CD4-positive, alpha-beta T cell (primary cell): ENCODE results near the gene NUP133. TPM values are rescaled to one million over a fixed set of nuclear protein-coding genes. Genes with fewer than 3 reads are reported as not detected.

Experiments used
- ATAC-seq: fragments of 200-7000 bp; cut with Tn5 transposase; one replicate; pipeline ENCODE4 v1.10.0; 2022; ENCODE audit warnings: mild to moderate bottlenecking; ENCODE audit not compliant: poor library complexity
- CTCF ChIA-PET: fragments of 350-600 bp; sonication (Branson Sonifier 250); formaldehyde crosslinking; loops from one replicate; lab custom pipeline; 2021; ENCODE audit warnings: antibody characterized with exemption, inconsistent platforms; lab: Charles Lee
- POLR2A ChIA-PET: fragments of 350-600 bp; sonication (Branson Sonifier 250); formaldehyde crosslinking; loops from one replicate; lab custom pipeline; 2021; ENCODE audit warnings: antibody characterized with exemption, inconsistent platforms; lab: Charles Lee
- DNase-seq, 14 experiments: peaks; one replicate each; pipeline ENCODE4 v3.0.0-alpha.2; 2013 to 2020; ENCODE audit warnings: mixed read lengths in 2 of 14
- H3K27ac ChIP-seq, 2 donors: one replicate each; pipeline versions ENCODE4 v1.5.1 to v1.7.0; 2013; ENCODE audit warnings: low read length in 2 of 2, low read depth in 1 of 2, mild to moderate bottlenecking in 1 of 2
- H3K27me3 ChIP-seq, 2 experiments: 1 replicate in 1 of 2; 2 replicates in 1 of 2; pipeline versions ENCODE4 v1.6.1 to v1.7.0; 2013; ENCODE audit warnings: low read length in 2 of 2, control low read depth in 1 of 2, mild to moderate bottlenecking in 1 of 2, moderate library complexity in 1 of 2; ENCODE audit not compliant: insufficient read depth in 2 of 2, control insufficient read depth in 1 of 2
- H3K36me3 ChIP-seq: one replicate; pipeline ENCODE4 v1.6.1; 2013; ENCODE audit warnings: low read length, control low read depth; ENCODE audit not compliant: insufficient read depth
- H3K4me1 ChIP-seq: one replicate; pipeline ENCODE4 v1.6.1; 2013; ENCODE audit warnings: low read length, control low read depth; ENCODE audit not compliant: insufficient read depth
- H3K4me3 ChIP-seq: one replicate; pipeline ENCODE4 v1.5.1; 2013; ENCODE audit warnings: mild to moderate bottlenecking, low read length, moderate library complexity
- H3K9me3 ChIP-seq, 2 experiments: 1 replicate in 1 of 2; 2 replicates in 1 of 2; pipeline versions ENCODE4 v1.6.1 to v1.7.0; 2013; ENCODE audit warnings: low read length in 2 of 2, mild to moderate bottlenecking in 2 of 2, control low read depth in 1 of 2, moderate library complexity in 1 of 2; ENCODE audit not compliant: control insufficient read depth in 1 of 2, insufficient read depth in 1 of 2
- H3K27ac Mint-ChIP-seq: one replicate; pipeline ENCODE4 v1.8.0; 2020; ENCODE audit warnings: mixed read lengths
- H3K27me3 Mint-ChIP-seq: one replicate; pipeline ENCODE4 v1.8.0; 2021; ENCODE audit warnings: mixed read lengths
- H3K36me3 Mint-ChIP-seq: one replicate; pipeline ENCODE4 v1.8.0; 2021; ENCODE audit warnings: low read depth, mixed read lengths
- H3K4me1 Mint-ChIP-seq: one replicate; pipeline ENCODE4 v1.8.0; 2021; ENCODE audit warnings: low read depth, mixed read lengths
- H3K4me3 Mint-ChIP-seq: one replicate; pipeline ENCODE4 v1.8.0; 2020; ENCODE audit warnings: mild to moderate bottlenecking, mixed read lengths
- H3K9me3 Mint-ChIP-seq: one replicate; pipeline ENCODE4 v1.8.0; 2020; ENCODE audit warnings: mixed read lengths
- intact Hi-C, 2 experiments: fragments of 100-400 bp; cut with DNase I in 1 of 2; cut with micrococcal nuclease in 1 of 2; formaldehyde crosslinking; loops; one replicate each; pipeline versions ENCODE4 v1.15.1 to v1.9.0; 2023 to 2025; cut with DNase I, micrococcal nuclease
- total RNA-seq, 174 experiments: library from RNA in 2 of 174; stranded (reverse) in 2 of 174; gene quantifications; one replicate each; pipeline ENCODE4 v1.2.3 and lab custom pipeline; 2021 to 2026
- TF ChIP-seq, protein P1 (sequence below): fragments of 200-600 bp; IDR thresholded peaks from one replicate; pipeline ENCODE4 v1.8.0; 2022; ENCODE audit warnings: antibody characterized with exemption, mild to moderate bottlenecking

Gene NUP133
- total RNA-seq, 2 experiments from 2014 or later, result 42.0 to 45.3 TPM

DNA sequence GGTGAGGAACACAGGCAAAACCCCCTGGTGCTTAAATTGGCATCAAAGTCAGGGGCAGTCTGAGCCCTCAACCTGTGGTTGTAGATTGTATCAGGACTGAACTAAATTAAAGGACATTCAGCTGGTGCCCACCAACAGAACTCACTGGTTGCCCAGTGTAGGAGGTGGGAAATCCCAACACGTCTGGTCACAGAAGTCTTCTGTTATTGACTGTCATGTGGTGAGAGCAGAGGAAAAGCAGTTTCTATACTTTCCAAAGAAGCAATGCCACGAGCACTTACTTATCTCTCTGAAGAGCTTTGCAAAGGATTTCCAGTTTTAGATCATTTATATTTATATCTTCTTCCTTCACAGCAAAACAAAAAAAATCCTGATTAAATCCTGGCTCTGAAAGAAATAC is 59.3 kb downstream of the NUP133 start:
- Histone ChIP-seq H3K27ac (no peak overlapping the region), H3K4me3 (no peak overlapping the region), H3K36me3 (peaks cover 45% of the 10 kb centered on the region), H3K27me3 (no peaks in the 10 kb centered on the region), H3K9me3 (no peaks in the 10 kb centered on the region), H3K4me1 (no peaks in the 10 kb centered on the region)
- ChIA-PET POLR2A (no interaction called here), CTCF (no interaction called here)
- no peak for ATAC-seq
- H3K36me3 Mint-ChIP-seq, result peaks cover 83% of the 10 kb centered on the region
- DNase-seq, result no peak
- H3K9me3 Mint-ChIP-seq, result no peaks in the 10 kb centered on the region
- intact Hi-C loops, result no loop called here
- no peak overlapping the region for H3K4me3 Mint-ChIP-seq
- H3K27me3 Mint-ChIP-seq, result no peaks in the 10 kb centered on the region
- TF ChIP-seq, protein P1, sequence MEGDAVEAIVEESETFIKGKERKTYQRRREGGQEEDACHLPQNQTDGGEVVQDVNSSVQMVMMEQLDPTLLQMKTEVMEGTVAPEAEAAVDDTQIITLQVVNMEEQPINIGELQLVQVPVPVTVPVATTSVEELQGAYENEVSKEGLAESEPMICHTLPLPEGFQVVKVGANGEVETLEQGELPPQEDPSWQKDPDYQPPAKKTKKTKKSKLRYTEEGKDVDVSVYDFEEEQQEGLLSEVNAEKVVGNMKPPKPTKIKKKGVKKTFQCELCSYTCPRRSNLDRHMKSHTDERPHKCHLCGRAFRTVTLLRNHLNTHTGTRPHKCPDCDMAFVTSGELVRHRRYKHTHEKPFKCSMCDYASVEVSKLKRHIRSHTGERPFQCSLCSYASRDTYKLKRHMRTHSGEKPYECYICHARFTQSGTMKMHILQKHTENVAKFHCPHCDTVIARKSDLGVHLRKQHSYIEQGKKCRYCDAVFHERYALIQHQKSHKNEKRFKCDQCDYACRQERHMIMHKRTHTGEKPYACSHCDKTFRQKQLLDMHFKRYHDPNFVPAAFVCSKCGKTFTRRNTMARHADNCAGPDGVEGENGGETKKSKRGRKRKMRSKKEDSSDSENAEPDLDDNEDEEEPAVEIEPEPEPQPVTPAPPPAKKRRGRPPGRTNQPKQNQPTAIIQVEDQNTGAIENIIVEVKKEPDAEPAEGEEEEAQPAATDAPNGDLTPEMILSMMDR, result no peak
- no peaks in the 10 kb centered on the region for H3K4me1 Mint-ChIP-seq
- H3K27ac Mint-ChIP-seq, result no peak overlapping the region

DNA sequence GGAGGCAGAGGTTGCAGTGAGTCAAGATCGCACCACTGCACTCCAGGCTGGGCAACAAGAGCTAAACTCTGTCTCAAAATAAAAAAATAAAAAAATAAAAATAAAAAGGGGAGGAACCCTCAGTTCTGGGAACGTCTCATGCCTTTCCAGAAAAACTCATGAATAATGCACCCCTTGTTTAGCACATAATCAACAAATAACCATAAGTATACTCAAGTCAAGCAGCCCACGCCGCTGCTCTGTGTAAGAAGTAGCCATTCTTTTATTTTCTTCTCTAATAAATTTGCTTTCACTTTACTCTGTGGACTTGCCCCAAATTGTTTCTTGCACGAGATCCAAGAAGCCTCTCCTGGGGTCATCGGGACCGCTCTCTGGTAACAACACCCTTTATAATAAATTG is 59.8 kb downstream of the NUP133 start:
- no peak overlapping the region for H3K27ac ChIP-seq
- POLR2A ChIA-PET, result no interaction called here
- Mint-ChIP-seq H3K27ac (no peak overlapping the region), H3K36me3 (peaks cover 79% of the 10 kb centered on the region), H3K27me3 (no peaks in the 10 kb centered on the region), H3K4me3 (no peak overlapping the region), H3K9me3 (no peaks in the 10 kb centered on the region), H3K4me1 (no peaks in the 10 kb centered on the region)
- DNase-seq (no peak), ATAC-seq (no peak)
- H3K4me3 ChIP-seq, result no peak overlapping the region
- peaks cover 46% of the 10 kb centered on the region for H3K36me3 ChIP-seq
- H3K27me3 ChIP-seq, result no peaks in the 10 kb centered on the region
- H3K9me3 ChIP-seq, result no peaks in the 10 kb centered on the region
- intact Hi-C loops, result no loop called here
- H3K4me1 ChIP-seq, result no peaks in the 10 kb centered on the region
- CTCF ChIA-PET, result no interaction called here
- TF ChIP-seq, protein P1, result no peak

DNA sequence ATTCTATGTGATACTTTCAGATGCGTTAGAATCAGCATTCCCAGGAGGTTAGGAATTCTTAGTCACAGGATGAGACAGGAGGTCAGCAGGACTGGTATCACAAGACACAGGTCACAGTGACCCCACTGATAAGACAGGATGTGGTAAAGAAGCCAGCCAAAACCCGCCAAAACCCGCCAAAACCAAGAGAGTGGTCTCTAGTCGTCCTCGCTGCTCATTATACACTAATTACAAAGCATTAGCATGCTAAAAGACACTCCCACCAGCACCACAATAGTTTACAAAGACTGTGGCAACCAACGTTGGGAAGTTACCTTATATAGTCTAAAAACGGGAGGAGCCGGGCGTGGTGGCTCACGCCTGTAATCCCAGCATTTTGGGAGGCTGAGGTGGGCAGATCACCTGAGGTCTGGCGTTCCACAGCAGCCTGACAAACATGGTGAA is 60.3 kb downstream of the NUP133 start:
- CTCF ChIA-PET, result no interaction called here

More for the DNA sequence above, 60.3 kb downstream of the NUP133 start:
- Histone ChIP-seq H3K36me3 (peaks cover 51% of the 10 kb centered on the region), H3K9me3 (no peaks in the 10 kb centered on the region), H3K4me1 (no peaks in the 10 kb centered on the region), H3K27ac (no peak overlapping the region), H3K27me3 (no peaks in the 10 kb centered on the region), H3K4me3 (no peak overlapping the region)
- Mint-ChIP-seq H3K4me1 (no peaks in the 10 kb centered on the region), H3K27me3 (no peaks in the 10 kb centered on the region), H3K9me3 (no peaks in the 10 kb centered on the region), H3K4me3 (no peak overlapping the region), H3K36me3 (peaks cover 78% of the 10 kb centered on the region), H3K27ac (no peak overlapping the region)
- intact Hi-C loops, result no loop called here
- TF ChIP-seq, protein P1, result no peak
- ATAC-seq (no peak), DNase-seq (no peak)
- POLR2A ChIA-PET, result no interaction called here
